Fibroblast of the aortic adventitia (primary cell): ENCODE data around the gene ID2. TPM values are rescaled to one million over a fixed set of nuclear protein-coding genes. Genes with fewer than 3 reads are reported as not detected.

Source experiments
- DNase-seq: peaks from one replicate; pipeline ENCODE4 v3.0.0-alpha.2; 2010; ENCODE audit warnings: low read depth
- H3K4me3 ChIP-seq: 2 replicates; pipeline ENCODE4 v1.5.1; 2011; ENCODE audit warnings: low read depth, mild to moderate bottlenecking, control low read depth, low read length, moderate library complexity
- total RNA-seq: library from RNA; depleted of rRNA; stranded (reverse); fragments of >200 nt; gene quantifications from 2 replicates; pipeline ENCODE4 v1.2.3, GENCODE V29; 2012; ENCODE audit warnings: low replicate concordance
- TF ChIP-seq, protein P1 (sequence below): IDR thresholded peaks from 2 replicates; pipeline ENCODE4 v1.5.1; 2011; ENCODE audit warnings: mild to moderate bottlenecking, low read length, control low read depth, inconsistent platforms; ENCODE audit not compliant: insufficient read depth

The ID2 gene
- total RNA-seq, 1 donor: 207 TPM

DNA sequence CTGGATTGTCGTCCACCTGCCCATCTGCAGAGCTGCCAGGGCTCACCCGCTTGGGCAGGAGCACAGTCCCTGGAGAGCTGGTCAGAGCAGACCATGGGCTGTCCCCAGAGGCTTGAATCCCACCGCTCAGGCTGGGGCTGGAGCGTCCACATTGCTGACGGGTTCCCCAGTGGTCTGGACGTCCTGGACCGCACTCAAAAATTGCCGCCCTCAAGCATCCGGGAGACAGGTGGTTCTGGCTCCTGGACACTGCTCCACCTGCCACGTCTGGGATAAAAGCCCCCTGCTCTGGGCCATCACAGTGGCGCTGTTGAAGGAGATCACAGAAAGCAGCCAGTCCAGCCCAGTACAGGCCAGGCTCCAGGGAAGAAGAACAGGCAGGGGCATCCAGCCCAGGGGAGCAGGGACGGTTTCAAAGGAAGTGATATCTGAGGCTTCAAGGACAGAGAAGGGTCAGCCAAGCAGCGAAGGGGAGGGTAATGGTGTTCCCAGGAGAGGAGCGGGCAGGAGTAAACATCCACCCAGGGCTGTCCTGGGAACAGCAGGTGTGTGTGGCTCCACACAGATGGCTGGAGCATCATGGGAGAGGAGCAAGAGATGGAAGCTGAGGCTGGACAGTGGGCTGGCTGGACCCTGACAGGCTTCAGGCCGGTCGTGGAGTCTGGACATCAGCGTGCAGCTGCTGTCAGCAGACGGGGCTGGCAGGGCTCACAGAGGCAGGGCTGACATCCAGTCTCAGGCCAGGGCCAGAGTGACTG, 21.9 kb upstream of the ID2 start:
- no peak for DNase-seq
- TF ChIP-seq, protein P1, sequence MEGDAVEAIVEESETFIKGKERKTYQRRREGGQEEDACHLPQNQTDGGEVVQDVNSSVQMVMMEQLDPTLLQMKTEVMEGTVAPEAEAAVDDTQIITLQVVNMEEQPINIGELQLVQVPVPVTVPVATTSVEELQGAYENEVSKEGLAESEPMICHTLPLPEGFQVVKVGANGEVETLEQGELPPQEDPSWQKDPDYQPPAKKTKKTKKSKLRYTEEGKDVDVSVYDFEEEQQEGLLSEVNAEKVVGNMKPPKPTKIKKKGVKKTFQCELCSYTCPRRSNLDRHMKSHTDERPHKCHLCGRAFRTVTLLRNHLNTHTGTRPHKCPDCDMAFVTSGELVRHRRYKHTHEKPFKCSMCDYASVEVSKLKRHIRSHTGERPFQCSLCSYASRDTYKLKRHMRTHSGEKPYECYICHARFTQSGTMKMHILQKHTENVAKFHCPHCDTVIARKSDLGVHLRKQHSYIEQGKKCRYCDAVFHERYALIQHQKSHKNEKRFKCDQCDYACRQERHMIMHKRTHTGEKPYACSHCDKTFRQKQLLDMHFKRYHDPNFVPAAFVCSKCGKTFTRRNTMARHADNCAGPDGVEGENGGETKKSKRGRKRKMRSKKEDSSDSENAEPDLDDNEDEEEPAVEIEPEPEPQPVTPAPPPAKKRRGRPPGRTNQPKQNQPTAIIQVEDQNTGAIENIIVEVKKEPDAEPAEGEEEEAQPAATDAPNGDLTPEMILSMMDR: no peak
- no peak overlapping the region for H3K4me3 ChIP-seq

DNA sequence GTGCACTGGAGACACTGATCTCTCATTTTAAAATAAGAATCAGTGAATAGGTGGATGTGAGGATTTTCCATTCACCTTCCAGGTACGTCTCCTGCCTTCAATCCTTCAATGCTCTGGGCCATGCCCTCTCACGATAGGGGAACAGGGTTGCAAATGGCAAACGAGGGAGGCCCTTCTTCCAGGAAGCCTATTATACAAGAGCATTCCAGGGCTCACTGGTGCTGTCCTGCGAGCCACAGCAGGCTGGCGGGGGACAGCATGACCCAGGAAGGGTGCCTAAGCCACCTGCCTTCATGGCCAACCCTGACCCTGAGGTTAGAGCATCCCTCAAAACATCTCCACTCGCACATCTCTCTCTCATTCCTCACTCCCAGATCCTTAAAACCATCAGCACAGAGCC, 20.6 kb upstream of the ID2 start:
- TF ChIP-seq, protein P1: no peak
- H3K4me3 ChIP-seq: no peak overlapping the region
- no peak for DNase-seq

DNA sequence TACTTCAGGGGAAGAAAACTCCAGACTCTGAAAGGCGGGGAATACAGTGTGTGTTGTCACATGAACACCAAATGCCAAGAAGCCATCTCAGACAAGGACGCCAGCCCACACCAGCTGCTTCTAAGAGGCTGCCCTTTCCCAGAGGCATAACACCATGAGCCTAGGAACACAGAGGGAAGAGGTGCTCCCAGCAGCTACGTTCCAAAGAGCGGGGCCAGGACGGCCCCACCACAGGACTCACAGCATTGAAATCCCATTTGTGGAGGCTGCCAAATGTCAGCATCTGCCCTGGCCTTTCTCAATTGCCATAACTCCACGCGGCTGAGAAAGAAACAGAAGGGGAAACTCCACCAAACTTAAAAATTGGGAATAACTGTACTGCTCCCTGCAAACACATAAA, 20.1 kb upstream of the ID2 start:
- peak; percentile 84 for DNase-seq
- H3K4me3 ChIP-seq: no peak overlapping the region

DNA sequence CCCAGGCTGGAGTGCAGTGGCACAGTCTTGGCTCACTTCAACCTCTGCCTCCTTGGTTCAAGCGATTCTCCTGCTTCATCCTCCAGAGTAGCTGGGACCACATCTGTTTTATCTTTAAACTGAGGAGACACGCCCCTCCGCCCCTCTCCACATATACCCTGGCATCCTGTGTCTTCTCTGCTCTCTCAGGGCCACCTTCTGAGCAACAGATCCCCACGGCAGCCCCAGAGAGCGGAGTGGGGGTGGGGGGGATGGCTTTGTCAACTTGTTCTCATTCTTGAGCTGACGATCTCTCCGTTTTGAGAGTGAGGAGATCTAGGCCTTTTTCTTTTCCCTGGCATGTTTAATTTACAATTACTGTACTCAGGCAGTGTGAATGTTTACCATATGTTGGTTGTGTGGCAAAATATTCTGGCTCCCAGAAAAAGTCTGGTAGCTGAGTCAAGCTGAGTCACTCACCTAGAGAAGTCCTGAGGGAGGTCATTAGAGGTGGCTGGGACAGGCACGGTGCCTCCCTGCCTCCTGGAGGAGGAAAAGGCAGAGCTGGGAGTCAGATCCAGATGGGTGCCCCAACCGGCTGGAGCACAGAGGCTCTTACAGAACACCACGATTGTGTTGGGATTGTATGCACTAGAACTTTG, 19.5 kb upstream of the ID2 start:
- no peak overlapping the region for H3K4me3 ChIP-seq
- DNase-seq: peak; percentile 71
- TF ChIP-seq, protein P1: no peak

More for the DNA sequence above, 20.1 kb upstream of the ID2 start:
- TF ChIP-seq, protein P1: no peak

DNA sequence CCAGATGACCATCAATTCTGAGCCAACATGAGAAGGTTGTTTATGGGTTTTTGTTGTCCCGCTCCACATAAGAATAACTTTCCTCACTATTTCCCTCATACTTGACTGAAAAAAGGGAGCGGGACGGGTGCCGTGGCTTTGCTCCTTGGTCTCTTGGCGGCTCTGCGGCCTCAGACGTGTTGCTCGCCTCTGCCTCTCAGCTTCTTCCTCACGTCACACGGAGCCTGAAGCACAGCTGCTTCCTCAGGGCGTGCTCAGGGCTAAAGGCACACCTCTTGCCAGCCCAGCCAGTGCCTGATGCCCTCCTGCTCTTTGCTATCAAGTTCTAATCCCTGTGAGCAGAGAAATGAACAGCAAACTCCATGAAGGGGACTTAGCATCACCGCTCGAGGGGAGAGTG, 17.9 kb upstream of the ID2 start:
- H3K4me3 ChIP-seq: no peak overlapping the region
- DNase-seq: no peak
- TF ChIP-seq, protein P1: no peak

DNA sequence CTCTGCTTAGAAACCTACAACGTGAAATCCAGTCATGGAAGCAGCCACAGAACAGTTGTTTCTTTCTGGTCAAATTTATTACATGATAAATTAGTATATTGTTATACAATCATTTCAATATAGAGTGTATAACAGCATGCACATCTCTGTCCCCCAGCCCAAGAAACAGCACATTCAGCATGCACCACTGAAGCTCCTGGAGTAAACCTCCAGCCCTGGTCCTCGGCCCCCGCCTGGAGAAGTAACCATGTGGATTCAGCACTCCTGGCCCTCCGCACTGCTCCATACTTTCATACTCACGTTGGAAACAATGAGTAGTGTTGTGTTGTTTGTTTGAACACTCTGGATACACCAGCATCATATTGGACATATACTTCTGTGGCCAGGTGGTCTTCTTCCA, 15.3 kb upstream of the ID2 start:
- no peak overlapping the region for H3K4me3 ChIP-seq
- no peak for DNase-seq
- TF ChIP-seq, protein P1: no peak
